HEK293 (cell line): ENCODE results near the gene ZIC3.

Source experiments
- CTCF ChIA-PET: fragments of 350-600 bp; formaldehyde crosslinking; extraction: SDS; loops from one replicate; lab custom pipeline; 2021; ENCODE audit warnings: antibody characterized with exemption; lab: Yijun Ruan, JAX
- POLR2A ChIA-PET: fragments of 300-600 bp; formaldehyde crosslinking; extraction: SDS; loops from one replicate; lab custom pipeline; 2020; ENCODE audit warnings: antibody characterized with exemption, inconsistent platforms; lab: Yijun Ruan, JAX
- H3K27ac ChIP-seq: fragments of 200-500 bp; sonication (Bioruptor generic); 2 replicates; pipeline ENCODE4 v1.5.1; 2014; ENCODE audit warnings: low read depth, low read length, control low read depth, inconsistent platforms; ENCODE audit errors: extremely low read depth
- H3K36me3 ChIP-seq, 2 experiments: fragments of 200-500 bp in 1 of 2; sonication (Bioruptor generic) in 1 of 2; 1 replicate in 1 of 2; 2 replicates in 1 of 2; pipeline ENCODE4 v1.5.1; 2014 to 2017; ENCODE audit warnings: inconsistent platforms in 2 of 2, low read length in 2 of 2; ENCODE audit not compliant: control insufficient read depth in 2 of 2, insufficient read depth in 1 of 2
- H3K4me1 ChIP-seq: fragments of 200-500 bp; sonication (Bioruptor generic); 2 replicates; pipeline ENCODE4 v1.5.1; 2014; ENCODE audit warnings: mild to moderate bottlenecking, low read length, inconsistent platforms; ENCODE audit not compliant: control insufficient read depth, insufficient read depth
- H3K4me3 ChIP-seq: 2 replicates; pipeline ENCODE4 v1.5.1; 2011; ENCODE audit warnings: low read depth, mild to moderate bottlenecking, control low read depth, low read length, moderate library complexity
- H3K9me3 ChIP-seq: fragments of 200-500 bp; sonication (Bioruptor generic); 2 replicates; pipeline ENCODE4 v1.5.1; 2014; ENCODE audit warnings: low read depth, low read length, inconsistent platforms; ENCODE audit not compliant: control insufficient read depth, insufficient read depth
- GLIS1 ChIP-seq: fragments of 450-650 bp; formaldehyde crosslinking; IDR thresholded peaks from 2 replicates; pipeline ENCODE4 v1.5.1; 2016; ENCODE audit warnings: missing biosample characterization, missing genetic modification characterization
- HOXD13 ChIP-seq: sonication (generic); formaldehyde crosslinking; IDR thresholded peaks from 2 replicates; pipeline ENCODE4 v1.8.0; 2022; ENCODE audit warnings: missing genetic modification reagents, borderline replicate concordance
- KLF1 ChIP-seq: fragments of 450-650 bp; formaldehyde crosslinking; IDR thresholded peaks from 2 replicates; pipeline ENCODE4 v1.5.1; 2016; ENCODE audit warnings: missing biosample characterization, missing genetic modification characterization
- KLF7 ChIP-seq: fragments of 450-650 bp; formaldehyde crosslinking; IDR thresholded peaks from 2 replicates; pipeline ENCODE4 v1.5.1; 2016; ENCODE audit warnings: missing biosample characterization, missing genetic modification characterization, borderline replicate concordance
- ZFP41 ChIP-seq: fragments of 450-650 bp; formaldehyde crosslinking; IDR thresholded peaks from 2 replicates; pipeline ENCODE4 v1.5.1; 2016; ENCODE audit warnings: missing biosample characterization, missing genetic modification characterization, borderline replicate concordance
- ZFP69B ChIP-seq: fragments of 450-650 bp; formaldehyde crosslinking; IDR thresholded peaks from 2 replicates; pipeline ENCODE4 v1.5.1; 2016; ENCODE audit warnings: missing biosample characterization, missing genetic modification characterization
- ZNF114 ChIP-seq: fragments of 450-650 bp; formaldehyde crosslinking; IDR thresholded peaks from 2 replicates; pipeline ENCODE4 v1.5.0; 2017; ENCODE audit warnings: missing biosample characterization, missing genetic modification characterization
- ZNF140 ChIP-seq: fragments of 450-650 bp; formaldehyde crosslinking; IDR thresholded peaks from 2 replicates; pipeline ENCODE4 v1.5.1; 2016; ENCODE audit warnings: missing biosample characterization, missing genetic modification characterization
- ZNF169 ChIP-seq: fragments of 450-650 bp; formaldehyde crosslinking; IDR thresholded peaks from 2 replicates; pipeline ENCODE4 v1.5.1; 2016; ENCODE audit warnings: missing biosample characterization, missing genetic modification characterization
- ZNF223 ChIP-seq: fragments of 450-650 bp; formaldehyde crosslinking; IDR thresholded peaks from 2 replicates; pipeline ENCODE4 v1.5.1; 2016; ENCODE audit warnings: missing biosample characterization, missing genetic modification characterization
- ZNF394 ChIP-seq: fragments of 450-650 bp; formaldehyde crosslinking; IDR thresholded peaks from 2 replicates; pipeline ENCODE4 v1.5.1; 2016; ENCODE audit warnings: missing biosample characterization, missing genetic modification characterization, mild to moderate bottlenecking, moderate library complexity, borderline replicate concordance
- ZNF544 ChIP-seq: fragments of 450-650 bp; formaldehyde crosslinking; IDR thresholded peaks from 2 replicates; pipeline ENCODE4 v1.5.0; 2017; ENCODE audit warnings: missing biosample characterization, missing genetic modification characterization
- ZNF561 ChIP-seq: fragments of 450-650 bp; IDR thresholded peaks from 2 replicates; pipeline ENCODE4 v1.5.1; 2018; ENCODE audit warnings: missing biosample characterization, missing genetic modification characterization, borderline replicate concordance
- ZNF660 ChIP-seq: fragments of 450-650 bp; IDR thresholded peaks from 2 replicates; pipeline ENCODE4 v1.5.1; 2018; ENCODE audit warnings: missing biosample characterization, mild to moderate bottlenecking, missing genetic modification characterization
- ZNF704 ChIP-seq: fragments of 450-650 bp; formaldehyde crosslinking; IDR thresholded peaks from 2 replicates; pipeline ENCODE4 v1.5.1; 2016; ENCODE audit warnings: missing biosample characterization, missing genetic modification characterization
- ZNF707 ChIP-seq: fragments of 450-650 bp; formaldehyde crosslinking; IDR thresholded peaks from 2 replicates; pipeline ENCODE4 v1.5.1; 2016; ENCODE audit warnings: missing biosample characterization, missing genetic modification characterization
- ZNF76 ChIP-seq: fragments of 450-650 bp; formaldehyde crosslinking; IDR thresholded peaks from 2 replicates; pipeline ENCODE4; 2016; ENCODE audit warnings: low read depth, missing biosample characterization, missing genetic modification characterization, borderline replicate concordance
- TF ChIP-seq, protein P1 (sequence below): fragments of 450-650 bp; formaldehyde crosslinking; IDR thresholded peaks from 2 replicates; pipeline ENCODE4 v1.5.1; 2016; ENCODE audit warnings: missing biosample characterization, missing genetic modification characterization
- TF ChIP-seq, protein P2 (sequence below): fragments of 450-650 bp; formaldehyde crosslinking; IDR thresholded peaks from 2 replicates; pipeline ENCODE4 v1.5.1; 2016; ENCODE audit warnings: missing biosample characterization, missing genetic modification characterization

The ZIC3 gene

GRCh38 chrX:137574784-137575293, 8.9 kb downstream of the ZIC3 start (continued):
- no peak for TF ChIP-seq ZNF561
- no peak for TF ChIP-seq ZNF544 (tag by site-specific recombination)
- no peak for TF ChIP-seq ZNF704 (tag by site-specific recombination)
- no peak for TF ChIP-seq ZNF140
- TF ChIP-seq ZNF169 (tag by site-specific recombination) = no peak
- TF ChIP-seq ZFP41 (tag by site-specific recombination) = no peak

- H3K36me3 ChIP-seq = peaks cover 0 to 8% of the 10 kb centered on the region in 2 experiments; a peak in 1 of 3 replicates
- no peak overlapping the region for H3K4me3 ChIP-seq
- CTCF ChIA-PET = no interaction called here
- H3K27ac ChIP-seq = no peak overlapping the region
- H3K9me3 ChIP-seq = no peaks in the 10 kb centered on the region
- POLR2A ChIA-PET = interaction anchor here (0.6 kb wide), 1 partner anchor 115 kb away, joined by 6 read pairs; no protein-coding TSS in a partner anchor
- no peaks in the 10 kb centered on the region for H3K4me1 ChIP-seq
- TF ChIP-seq ZNF704 (tag by site-specific recombination) (no peak), ZNF660 (tag by site-specific recombination) (no peak), ZNF76 (no peak), GLIS1 (tag by site-specific recombination) (no peak), ZFP69B (tag by site-specific recombination) (no peak), ZNF394 (tag by site-specific recombination) (no peak), KLF7 (tag by site-specific recombination) (no peak), KLF1 (tag by site-specific recombination) (no peak), ZNF114 (tag by site-specific recombination) (no peak), ZNF707 (tag by site-specific recombination) (no peak), HOXD13 (CRISPR knock-in tag) (no peak), ZNF223 (tag by site-specific recombination) (no peak)
- TF ChIP-seq, protein P1, sequence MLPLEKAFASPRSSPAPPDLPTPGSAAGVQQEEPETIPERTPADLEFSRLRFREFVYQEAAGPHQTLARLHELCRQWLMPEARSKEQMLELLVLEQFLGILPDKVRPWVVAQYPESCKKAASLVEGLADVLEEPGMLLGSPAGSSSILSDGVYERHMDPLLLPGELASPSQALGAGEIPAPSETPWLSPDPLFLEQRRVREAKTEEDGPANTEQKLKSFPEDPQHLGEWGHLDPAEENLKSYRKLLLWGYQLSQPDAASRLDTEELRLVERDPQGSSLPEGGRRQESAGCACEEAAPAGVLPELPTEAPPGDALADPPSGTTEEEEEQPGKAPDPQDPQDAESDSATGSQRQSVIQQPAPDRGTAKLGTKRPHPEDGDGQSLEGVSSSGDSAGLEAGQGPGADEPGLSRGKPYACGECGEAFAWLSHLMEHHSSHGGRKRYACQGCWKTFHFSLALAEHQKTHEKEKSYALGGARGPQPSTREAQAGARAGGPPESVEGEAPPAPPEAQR = no peak
- TF ChIP-seq, protein P2, sequence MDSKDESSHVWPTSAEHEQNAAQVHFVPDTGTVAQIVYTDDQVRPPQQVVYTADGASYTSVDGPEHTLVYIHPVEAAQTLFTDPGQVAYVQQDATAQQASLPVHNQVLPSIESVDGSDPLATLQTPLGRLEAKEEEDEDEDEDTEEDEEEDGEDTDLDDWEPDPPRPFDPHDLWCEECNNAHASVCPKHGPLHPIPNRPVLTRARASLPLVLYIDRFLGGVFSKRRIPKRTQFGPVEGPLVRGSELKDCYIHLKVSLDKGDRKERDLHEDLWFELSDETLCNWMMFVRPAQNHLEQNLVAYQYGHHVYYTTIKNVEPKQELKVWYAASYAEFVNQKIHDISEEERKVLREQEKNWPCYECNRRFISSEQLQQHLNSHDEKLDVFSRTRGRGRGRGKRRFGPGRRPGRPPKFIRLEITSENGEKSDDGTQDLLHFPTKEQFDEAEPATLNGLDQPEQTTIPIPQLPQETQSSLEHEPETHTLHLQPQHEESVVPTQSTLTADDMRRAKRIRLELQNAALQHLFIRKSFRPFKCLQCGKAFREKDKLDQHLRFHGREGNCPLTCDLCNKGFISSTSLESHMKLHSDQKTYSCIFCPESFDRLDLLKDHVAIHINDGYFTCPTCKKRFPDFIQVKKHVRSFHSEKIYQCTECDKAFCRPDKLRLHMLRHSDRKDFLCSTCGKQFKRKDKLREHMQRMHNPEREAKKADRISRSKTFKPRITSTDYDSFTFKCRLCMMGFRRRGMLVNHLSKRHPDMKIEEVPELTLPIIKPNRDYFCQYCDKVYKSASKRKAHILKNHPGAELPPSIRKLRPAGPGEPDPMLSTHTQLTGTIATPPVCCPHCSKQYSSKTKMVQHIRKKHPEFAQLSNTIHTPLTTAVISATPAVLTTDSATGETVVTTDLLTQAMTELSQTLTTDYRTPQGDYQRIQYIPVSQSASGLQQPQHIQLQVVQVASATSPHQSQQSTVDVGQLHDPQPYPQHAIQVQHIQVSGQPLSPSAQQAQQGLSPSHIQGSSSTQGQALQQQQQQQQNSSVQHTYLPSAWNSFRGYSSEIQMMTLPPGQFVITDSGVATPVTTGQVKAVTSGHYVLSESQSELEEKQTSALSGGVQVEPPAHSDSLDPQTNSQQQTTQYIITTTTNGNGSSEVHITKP (tag by site-specific recombination) = no peak
- TF ChIP-seq, all 188 proteins: peak for 0
Measured at GRCh38 chrX:137575596-137576255, 9.8 kb downstream of the ZIC3 start.
